HG03060 (cell line): Measurements from ENCODE around the gene RAB2B.

Experiments
- ATAC-seq: cut with Tn5 transposase; IDR thresholded peaks from one replicate; pipeline ENCODE4 v1.9.1; 2021; ENCODE audit warnings: low read depth, moderate number of reproducible peaks; ENCODE audit not compliant: unreplicated experiment

RAB2B gene

GRCh38 chr14:21476925-21477681 is at the start of gene RAB2B, which contains the start of gene TOX4:
RAB2B (minus strand) TSS chr14:21476959; CDS start chr14:21476872, 87 bp downstream.
TOX4 (plus strand) TSS chr14:21477195; CDS start chr14:21477279, 84 bp downstream.
- peak; percentile 99 for ATAC-seq

GRCh38 chr14:21525962-21526671 is 49.4 kb upstream of the RAB2B start, which contains the start of gene SALL2:
SALL2 (minus strand) TSS chr14:21526346; CDS start chr14:21526127, 219 bp downstream.
- no peak for ATAC-seq

- no peak for ATAC-seq
These were observed 48.8 kb upstream of the RAB2B start for GRCh38 chr14:21525571-21525961.

GRCh38 chr14:21524575-21525490 is 48.1 kb upstream of the RAB2B start:
- ATAC-seq: no peak

- no peak for ATAC-seq
These were observed 46.4 kb upstream of the RAB2B start for GRCh38 chr14:21523203-21523602.

- ATAC-seq: no peak
These were observed 44.7 kb upstream of the RAB2B start for GRCh38 chr14:21521501-21521900.

- ATAC-seq: no peak
These were observed 44.0 kb upstream of the RAB2B start for GRCh38 chr14:21520767-21521166.

GRCh38 chr14:21518725-21519124 is 42.0 kb upstream of the RAB2B start:
- ATAC-seq: no peak

- no peak for ATAC-seq
These were observed 37.6 kb upstream of the RAB2B start for GRCh38 chr14:21514341-21514740.

GRCh38 chr14:21510735-21511657 is 34.2 kb upstream of the RAB2B start, which contains the start of gene METTL3:
METTL3 (minus strand) TSS chr14:21511340; CDS start chr14:21511223, 117 bp downstream.
- peak; percentile 99 for ATAC-seq

GRCh38 chr14:21509432-21510143 is 32.8 kb upstream of the RAB2B start:
- ATAC-seq: no peak

GRCh38 chr14:21506557-21506956 is 29.8 kb upstream of the RAB2B start:
- ATAC-seq: no peak

GRCh38 chr14:21505012-21505553 is 28.3 kb upstream of the RAB2B start:
- peak; percentile 63 for ATAC-seq

GRCh38 chr14:21503376-21503775 is 26.6 kb upstream of the RAB2B start:
- ATAC-seq: no peak

- ATAC-seq: no peak
These were observed 24.8 kb upstream of the RAB2B start for GRCh38 chr14:21501568-21501967.

GRCh38 chr14:21498540-21499526 is 22.1 kb upstream of the RAB2B start:
- ATAC-seq: no peak

- ATAC-seq: no peak
These were observed 19.7 kb upstream of the RAB2B start for GRCh38 chr14:21496453-21496852.
